Endothelial cell of umbilical vein (primary cell): ENCODE measurements around the gene BEX3. TPM values are rescaled to one million over a fixed set of nuclear protein-coding genes. Genes with fewer than 3 reads are reported as not detected.

Source experiments
- BruUV-seq: library from RNA; stranded (reverse); fragments of 400-500 nt; replicated peaks from 2 replicates; lab custom pipeline; 2021; lab: Mats Ljungman, UMichigan
- CTCF ChIA-PET: fragments of 300-600, 350-600 bp; sonication (Branson Sonifier 250); formaldehyde crosslinking; loops from one replicate; lab custom pipeline; 2021; ENCODE audit warnings: antibody characterized with exemption, inconsistent platforms; lab: Charles Lee
- POLR2A ChIA-PET: fragments of 300-600, 350-600 bp; sonication (Branson Sonifier 250); formaldehyde crosslinking; loops from one replicate; lab custom pipeline; 2021; ENCODE audit warnings: antibody characterized with exemption, inconsistent platforms; lab: Charles Lee
- DNase-seq: peaks from one replicate; pipeline ENCODE4 v3.0.0-alpha.2; 2011; ENCODE audit warnings: low read depth, low spot score
- FAIRE-seq: peaks from 2 replicates; lab custom pipeline; 2011; peaks lifted over from hg19 to GRCh38; lab: Jason Lieb, UNC
- H2AFZ ChIP-seq: 2 replicates; pipeline ENCODE4 v1.6.0; 2012; ENCODE audit warnings: low read depth, low read length, control low read depth, inconsistent platforms
- H3K27ac ChIP-seq: 2 replicates; pipeline ENCODE4 v1.5.1; 2011; ENCODE audit warnings: low read depth, mild to moderate bottlenecking, control low read depth, low read length, moderate library complexity; ENCODE audit not compliant: insufficient read depth
- H3K27me3 ChIP-seq, 2 experiments: 2 replicates each; pipeline versions ENCODE4 v1.6.0 to v1.6.1; 2011; ENCODE audit warnings: low read length in 2 of 2, mixed read lengths in 1 of 2; ENCODE audit not compliant: control insufficient read depth in 2 of 2, insufficient read depth in 2 of 2
- H3K36me3 ChIP-seq, 2 experiments: 2 replicates in 1 of 2; 3 replicates in 1 of 2; pipeline ENCODE4 v1.5.1; 2011; ENCODE audit warnings: low read length in 2 of 2, mild to moderate bottlenecking in 1 of 2, moderate library complexity in 1 of 2; ENCODE audit not compliant: control insufficient read depth in 2 of 2, insufficient read depth in 2 of 2; ENCODE audit errors: extremely low read depth in 1 of 2
- H3K4me1 ChIP-seq: 3 replicates; pipeline ENCODE4 v1.5.1; 2011; ENCODE audit warnings: mild to moderate bottlenecking, low read length; ENCODE audit not compliant: control insufficient read depth, insufficient read depth; ENCODE audit errors: extremely low read depth
- H3K4me2 ChIP-seq: 2 replicates; pipeline ENCODE4 v1.6.1; 2011; ENCODE audit warnings: low read length, control low read depth, mixed read lengths; ENCODE audit not compliant: insufficient read depth
- H3K4me3 ChIP-seq, 3 experiments: fragments of 200-600 bp in 1 of 3; sonication (generic), shearing (Covaris generic) in 1 of 3; replicated peaks in 1 of 3; 2 replicates each; pipeline ENCODE4 v1.5.1; 2011 to 2016; ENCODE audit warnings: control low read depth in 3 of 3, low read length in 3 of 3, mild to moderate bottlenecking in 2 of 3, inconsistent platforms in 1 of 3, low read depth in 1 of 3, moderate library complexity in 1 of 3; ENCODE audit not compliant: insufficient read depth in 1 of 3
- H3K79me2 ChIP-seq: 2 replicates; pipeline ENCODE4 v1.6.0; 2012; ENCODE audit warnings: low read length, inconsistent platforms; ENCODE audit not compliant: control insufficient read depth, insufficient read depth
- H3K9ac ChIP-seq: replicated peaks from 2 replicates; pipeline ENCODE3; 2011; ENCODE audit warnings: low read length, control low read depth; ENCODE audit not compliant: insufficient read depth; ENCODE audit errors: extremely low read depth
- H3K9me1 ChIP-seq: replicated peaks from 3 replicates; pipeline ENCODE4 v1.6.0; 2011; ENCODE audit warnings: mild to moderate bottlenecking, low read length; ENCODE audit not compliant: control insufficient read depth, insufficient read depth; ENCODE audit errors: extremely low read depth
- H3K9me3 ChIP-seq: replicated peaks from 2 replicates; pipeline ENCODE4 v1.5.1; 2012; ENCODE audit warnings: low read length, inconsistent platforms; ENCODE audit not compliant: control insufficient read depth, insufficient read depth
- H4K20me1 ChIP-seq: replicated peaks from 2 replicates; pipeline ENCODE3; 2011; ENCODE audit warnings: mild to moderate bottlenecking, low read length; ENCODE audit not compliant: control insufficient read depth, insufficient read depth; ENCODE audit errors: extremely low read depth
- CTCF ChIP-seq, 2 donors: IDR thresholded peaks; 1 replicate in 1 of 2; 2 replicates in 1 of 2; pipeline ENCODE4 v1.5.1; 2011; ENCODE audit warnings: low read length in 2 of 2, mild to moderate bottlenecking in 2 of 2, moderate library complexity in 2 of 2, control low read depth in 1 of 2, inconsistent platforms in 1 of 2, low read depth in 1 of 2; ENCODE audit not compliant: insufficient read depth in 1 of 2; ENCODE audit errors: extremely low read depth in 1 of 2
- EZH2 ChIP-seq: IDR thresholded peaks from 2 replicates; pipeline ENCODE4 v1.6.1; 2012; ENCODE audit warnings: borderline replicate concordance, low read depth, mild to moderate bottlenecking, moderate library complexity, low read length, inconsistent platforms; ENCODE audit not compliant: severe bottlenecking
- GATA2 ChIP-seq: IDR thresholded peaks from 2 replicates; pipeline ENCODE4 v1.7.0; 2011; ENCODE audit warnings: low read depth, mild to moderate bottlenecking, moderate library complexity, mixed read lengths, low read length; ENCODE audit not compliant: insufficient read length, insufficient read depth
- JUN ChIP-seq: IDR thresholded peaks from 2 replicates; pipeline ENCODE4 v1.6.1; 2011; ENCODE audit warnings: borderline replicate concordance, low read depth; ENCODE audit not compliant: insufficient read length, insufficient read depth
- MAX ChIP-seq: IDR thresholded peaks from 2 replicates; pipeline ENCODE4 v1.6.1; 2011; ENCODE audit not compliant: insufficient read depth, insufficient read length
- MYC ChIP-seq: IDR thresholded peaks from one replicate; pipeline ENCODE4 v1.6.1; 2011; ENCODE audit warnings: mild to moderate bottlenecking, low read depth, low read length
- POLR2A ChIP-seq: IDR thresholded peaks from 2 replicates; pipeline ENCODE4 v1.6.1; 2012; ENCODE audit warnings: low read depth, mild to moderate bottlenecking, control low read depth, low read length
- POLR2AphosphoS5 ChIP-seq: IDR thresholded peaks from 2 replicates; pipeline ENCODE4 v1.6.1; 2012; ENCODE audit warnings: low read depth, mild to moderate bottlenecking, control low read depth, low read length, moderate library complexity; ENCODE audit not compliant: insufficient read depth
- dilution Hi-C: fragments of 300-500 bp; cut with MboI; formaldehyde crosslinking; loops from one replicate; pipeline ENCODE4 v1.15.0; 2019; ENCODE audit warnings: low sequenced_read_pairs; ENCODE audit not compliant: extremely low pct_ligation_motif_present
- intact Hi-C: fragments of 100-400 bp; cut with micrococcal nuclease; formaldehyde crosslinking; loops from one replicate; pipeline ENCODE4 v1.10.0; 2022
- polyA plus RNA-seq, 4 experiments: library from polyadenylated mRNA; depleted of rRNA in 3 of 4; stranded (reverse) in 3 of 4; unstranded in 1 of 4; fragments of >200 nt; gene quantifications; 2 replicates each; pipeline versions ENCODE4 v1.2.1 to v1.2.3, GENCODE V29; 2011 to 2012; ENCODE audit warnings: missing spikeins in 1 of 4
- total RNA-seq: library from RNA; stranded (reverse); gene quantifications from 2 replicates; pipeline ENCODE4 v1.2.3, GENCODE V29; 2021

BEX3 gene
- total and polyA plus RNA-seq, 2 donors (not counting 3 experiments of a cell fraction or from before 2014, with no cell fraction given) = 227 to 332 TPM

- dilution Hi-C loops (no loop called here), intact Hi-C loops (no loop called here)
- no TSS peak for BruUV-seq
These were observed 14.5 kb upstream of the BEX3 start for GRCh38 chrX:103361798-103362197.

GRCh38 chrX:103362474-103362873 lies 13.9 kb upstream of the BEX3 start:
- POLR2A ChIA-PET = no interaction called here
- FAIRE-seq = peak; percentile 49
- Histone ChIP-seq H3K4me2 (peak overlapping the region; percentile 46), H3K27ac (no peak overlapping the region), H3K4me1 (peaks cover 31% of the 10 kb centered on the region), H3K4me3 (no peak overlapping the region), H3K79me2 (peaks cover 5% of the 10 kb centered on the region), H3K9me1 (no peaks in the 10 kb centered on the region), H3K9ac (no peak overlapping the region), H3K9me3 (no peaks in the 10 kb centered on the region), H3K27me3 (no peaks in the 10 kb centered on the region), H2AFZ (peak overlapping the region; percentile 16), H4K20me1 (no peaks in the 10 kb centered on the region), H3K36me3 (no peaks in the 10 kb centered on the region)
- dilution Hi-C loops = no loop called here
- peak; percentile 57 for DNase-seq
- CTCF ChIA-PET = interaction anchor here (0.9 kb wide), 1 partner anchor 15 kb away, joined by 3 read pairs; no protein-coding TSS in a partner anchor
- intact Hi-C loops = no loop called here
- no peak for TF ChIP-seq MAX
- no peak for TF ChIP-seq EZH2
- TF ChIP-seq CTCF (IDR thresholded peaks at IDR 0.05; ENCODE audit: extremely low read depth in 1 of 2, insufficient read depth in 1 of 2, low read depth in 1 of 2, low read length in 2 of 2) = no peak
- BruUV-seq = no TSS peak

More at GRCh38 chrX:103361798-103362197, 14.5 kb upstream of the BEX3 start:
- no peaks in the 10 kb centered on the region for H3K9me1 ChIP-seq
- H3K27me3 ChIP-seq = no peaks in the 10 kb centered on the region
- peak overlapping the region; percentile 46 for H3K4me2 ChIP-seq
- H3K9me3 ChIP-seq = no peaks in the 10 kb centered on the region
- no peak for TF ChIP-seq POLR2AphosphoS5
- TF ChIP-seq MAX = no peak
- TF ChIP-seq POLR2A = no peak
- TF ChIP-seq JUN = no peak
- TF ChIP-seq MYC = no peak
- TF ChIP-seq GATA2 = no peak
- H3K4me3 ChIP-seq = no peak overlapping the region
- DNase-seq (peak; percentile 2), FAIRE-seq (peak; percentile 4)
- CTCF ChIA-PET = interaction anchor here (0.9 kb wide), 1 partner anchor 16 kb away, joined by 3 read pairs; no protein-coding TSS in a partner anchor
- no peaks in the 10 kb centered on the region for H3K36me3 ChIP-seq
- no peak overlapping the region for H3K9ac ChIP-seq
- no peak overlapping the region for H3K27ac ChIP-seq
- POLR2A ChIA-PET = no interaction called here
- H2AFZ ChIP-seq = no peak overlapping the region
- peaks cover 12% of the 10 kb centered on the region for H3K79me2 ChIP-seq
- no peaks in the 10 kb centered on the region for H4K20me1 ChIP-seq
- peaks cover 31% of the 10 kb centered on the region for H3K4me1 ChIP-seq
